Measurements from ENCODE around the gene TMED4. TPM values are rescaled to one million over a fixed set of nuclear protein-coding genes. Genes with fewer than 3 reads are reported as not detected.

The TMED4 gene
- total RNA-seq, 1 donor from 2014 or later = 90.7 TPM

DNA sequence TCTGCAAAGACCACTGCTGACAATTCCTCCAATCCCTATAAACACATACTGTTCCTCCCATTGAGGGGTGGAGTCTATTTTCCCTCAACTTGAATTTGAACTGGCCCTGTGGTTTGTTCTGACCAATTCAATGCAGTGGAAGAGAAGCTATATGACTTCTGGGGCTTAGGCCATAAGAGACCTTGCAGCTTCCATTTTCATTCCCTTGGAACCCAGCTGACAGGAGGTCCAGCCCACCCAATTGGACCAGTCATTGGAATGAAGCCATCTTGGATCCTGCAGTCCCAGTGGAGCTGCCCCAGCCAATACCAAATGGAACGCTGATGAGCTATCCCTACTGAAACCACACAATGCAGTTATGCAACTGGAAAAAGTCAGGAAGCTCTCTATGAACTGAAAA, 8.9 kb upstream of the TMED4 start:
- Mint-ChIP-seq H3K9me3 (ENCODE audit: unreplicated experiment) (no peaks in the 10 kb centered on the region), H3K36me3 (ENCODE audit: unreplicated experiment) (no peaks in the 10 kb centered on the region), H3K4me1 (ENCODE audit: low read depth, unreplicated experiment) (peaks cover 2% of the 10 kb centered on the region), H3K27me3 (ENCODE audit: unreplicated experiment) (peaks cover 3% of the 10 kb centered on the region), H3K27ac (ENCODE audit: unreplicated experiment) (no peak overlapping the region), H3K4me3 (ENCODE audit: unreplicated experiment) (no peak overlapping the region)
- TF ChIP-seq, protein P1, sequence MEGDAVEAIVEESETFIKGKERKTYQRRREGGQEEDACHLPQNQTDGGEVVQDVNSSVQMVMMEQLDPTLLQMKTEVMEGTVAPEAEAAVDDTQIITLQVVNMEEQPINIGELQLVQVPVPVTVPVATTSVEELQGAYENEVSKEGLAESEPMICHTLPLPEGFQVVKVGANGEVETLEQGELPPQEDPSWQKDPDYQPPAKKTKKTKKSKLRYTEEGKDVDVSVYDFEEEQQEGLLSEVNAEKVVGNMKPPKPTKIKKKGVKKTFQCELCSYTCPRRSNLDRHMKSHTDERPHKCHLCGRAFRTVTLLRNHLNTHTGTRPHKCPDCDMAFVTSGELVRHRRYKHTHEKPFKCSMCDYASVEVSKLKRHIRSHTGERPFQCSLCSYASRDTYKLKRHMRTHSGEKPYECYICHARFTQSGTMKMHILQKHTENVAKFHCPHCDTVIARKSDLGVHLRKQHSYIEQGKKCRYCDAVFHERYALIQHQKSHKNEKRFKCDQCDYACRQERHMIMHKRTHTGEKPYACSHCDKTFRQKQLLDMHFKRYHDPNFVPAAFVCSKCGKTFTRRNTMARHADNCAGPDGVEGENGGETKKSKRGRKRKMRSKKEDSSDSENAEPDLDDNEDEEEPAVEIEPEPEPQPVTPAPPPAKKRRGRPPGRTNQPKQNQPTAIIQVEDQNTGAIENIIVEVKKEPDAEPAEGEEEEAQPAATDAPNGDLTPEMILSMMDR (IDR thresholded peaks at IDR 0.05; ENCODE audit: partially characterized antibody, unreplicated experiment) = no peak
- no peak for DNase-seq

DNA sequence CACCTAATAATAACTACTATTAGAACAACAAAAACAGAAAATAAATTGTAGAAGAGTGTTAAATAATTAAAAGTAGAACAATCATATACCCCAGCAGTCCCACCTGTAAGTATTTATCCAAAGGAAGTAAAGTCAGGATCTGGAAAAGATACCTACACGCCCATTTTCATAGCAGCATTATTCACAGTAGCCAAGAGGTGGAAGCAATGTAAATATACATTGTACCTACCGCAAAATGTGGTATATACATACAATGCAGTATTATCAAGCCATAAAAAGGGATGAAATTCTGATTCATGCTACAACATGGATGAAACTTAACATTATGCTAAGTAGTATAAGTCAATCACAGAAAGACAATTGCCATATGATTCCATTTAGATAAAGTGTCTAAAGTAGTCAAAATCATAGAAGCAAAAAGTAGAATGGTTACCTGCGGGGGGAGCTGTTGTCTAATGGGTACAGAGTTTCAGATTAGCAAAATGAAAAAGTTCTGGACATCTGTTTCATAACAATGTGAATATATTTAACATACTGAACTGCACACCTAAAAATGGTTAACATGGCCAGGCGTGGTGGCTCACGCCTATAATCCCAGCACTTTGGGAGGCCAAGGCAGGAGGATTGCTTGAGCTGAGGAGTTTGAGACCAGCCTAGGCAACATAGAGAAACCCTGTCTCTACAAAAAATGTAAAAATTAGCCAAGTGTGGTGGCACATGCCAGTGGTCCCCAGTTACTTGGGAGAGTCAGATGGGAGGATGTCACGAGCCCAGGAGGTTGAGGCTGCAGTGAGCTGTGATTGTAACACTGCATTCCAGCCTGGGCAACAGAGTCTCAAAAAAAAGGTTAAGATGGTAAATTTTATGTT, 6.0 kb upstream of the TMED4 start:
- Mint-ChIP-seq H3K27me3 (ENCODE audit: unreplicated experiment) (peaks cover 1% of the 10 kb centered on the region), H3K36me3 (ENCODE audit: unreplicated experiment) (no peaks in the 10 kb centered on the region), H3K27ac (ENCODE audit: unreplicated experiment) (peak overlapping the region; percentile 53), H3K9me3 (ENCODE audit: unreplicated experiment) (peaks cover 4% of the 10 kb centered on the region), H3K4me1 (ENCODE audit: low read depth, unreplicated experiment) (peaks cover 2% of the 10 kb centered on the region), H3K4me3 (ENCODE audit: unreplicated experiment) (no peak overlapping the region)
- DNase-seq = no peak
- TF ChIP-seq, protein P1 (IDR thresholded peaks at IDR 0.05; ENCODE audit: partially characterized antibody, unreplicated experiment) = peak; percentile 15

DNA sequence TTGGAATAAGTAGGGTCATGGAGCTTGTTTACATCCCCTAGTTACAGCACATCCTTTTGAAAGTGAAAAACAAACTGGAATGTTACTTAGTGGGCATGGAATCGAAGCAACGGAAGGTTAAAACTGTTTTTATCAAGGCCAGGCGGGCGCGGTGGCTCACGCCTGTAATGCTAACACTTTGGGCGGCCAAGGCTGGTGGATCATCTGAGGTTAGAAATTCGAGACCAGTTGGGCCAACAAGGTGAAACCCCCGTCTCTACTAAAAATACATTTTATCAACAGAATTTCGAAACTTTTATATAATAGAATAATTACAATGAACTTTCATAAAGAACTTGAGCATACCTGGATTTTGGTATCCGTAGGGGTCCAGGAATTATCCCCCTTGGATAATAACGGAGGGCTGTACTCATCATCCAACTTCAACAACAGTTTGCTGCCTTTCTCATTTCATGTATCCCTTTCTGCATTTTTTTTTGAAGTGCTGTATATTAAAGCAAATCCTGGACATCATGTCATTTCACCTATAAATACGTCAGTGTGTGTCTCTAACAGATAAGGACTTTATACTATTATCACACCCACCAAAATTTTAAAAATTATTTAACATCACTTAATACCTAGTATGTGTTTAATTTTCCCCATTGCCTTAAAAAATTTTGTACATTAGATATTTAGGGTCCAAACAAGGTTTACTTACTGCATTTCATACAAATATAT, 1.3 kb upstream of the TMED4 start:
- Mint-ChIP-seq H3K4me3 (ENCODE audit: unreplicated experiment) (peak overlapping the region; percentile 93), H3K36me3 (ENCODE audit: unreplicated experiment) (no peaks in the 10 kb centered on the region), H3K27ac (ENCODE audit: unreplicated experiment) (peak overlapping the region; percentile 93), H3K9me3 (ENCODE audit: unreplicated experiment) (peaks cover 14% of the 10 kb centered on the region), H3K4me1 (ENCODE audit: low read depth, unreplicated experiment) (peaks cover 10% of the 10 kb centered on the region), H3K27me3 (ENCODE audit: unreplicated experiment) (peaks cover 7% of the 10 kb centered on the region)
- DNase-seq = no peak
- TF ChIP-seq, protein P1 (IDR thresholded peaks at IDR 0.05; ENCODE audit: partially characterized antibody, unreplicated experiment) = no peak

DNA sequence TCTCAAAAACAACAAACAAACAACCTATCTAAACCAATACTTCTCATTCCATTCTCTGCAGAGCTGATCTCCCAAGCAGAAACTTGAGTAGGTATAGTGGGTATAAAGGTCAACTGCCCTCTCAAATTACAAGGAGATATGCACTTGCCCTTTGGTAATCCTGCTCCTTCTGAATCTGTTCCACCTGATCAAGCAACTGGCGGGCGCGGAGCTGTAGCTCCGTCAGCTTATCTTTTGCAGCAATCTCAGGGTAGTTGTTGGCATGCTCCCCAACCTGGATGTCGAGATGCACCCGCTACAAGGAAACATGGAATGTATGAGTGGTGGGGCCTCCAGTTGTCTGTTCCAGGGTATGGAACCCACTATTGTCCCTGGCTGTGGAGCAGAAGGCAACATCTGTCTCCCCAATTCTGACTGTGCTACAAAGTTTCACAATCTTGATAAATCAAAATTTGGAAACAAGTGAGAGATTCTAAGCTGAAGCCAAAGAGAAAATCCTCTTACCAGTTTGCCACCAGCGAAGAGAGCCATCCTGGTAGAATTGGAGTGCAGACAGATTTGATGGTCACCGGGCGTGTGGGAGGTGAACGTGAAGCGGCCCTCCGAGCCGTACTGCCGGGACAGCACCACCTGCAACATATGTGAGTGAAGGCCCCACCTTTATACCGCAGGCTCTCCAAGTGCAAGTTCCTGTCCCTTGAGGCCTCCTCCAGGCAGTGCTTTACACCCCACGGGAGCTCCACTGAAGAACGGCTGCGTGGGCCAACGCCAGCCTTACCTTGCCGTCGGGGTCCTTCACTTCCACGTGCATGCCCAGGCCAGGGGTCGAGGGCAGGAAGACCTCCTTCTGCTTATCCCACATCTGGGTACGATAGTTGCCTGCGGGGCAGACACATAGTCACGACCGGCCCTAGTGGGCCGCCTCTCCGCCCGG, 819 bp downstream of the TMED4 start:
- peak; percentile 27 for DNase-seq
- TF ChIP-seq, protein P1 (IDR thresholded peaks at IDR 0.05; ENCODE audit: partially characterized antibody, unreplicated experiment) = no peak
- Mint-ChIP-seq H3K4me3 (ENCODE audit: unreplicated experiment) (peak overlapping the region; percentile 93), H3K27me3 (ENCODE audit: unreplicated experiment) (peaks cover 7% of the 10 kb centered on the region), H3K36me3 (ENCODE audit: unreplicated experiment) (no peaks in the 10 kb centered on the region), H3K9me3 (ENCODE audit: unreplicated experiment) (peaks cover 14% of the 10 kb centered on the region), H3K27ac (ENCODE audit: unreplicated experiment) (peak overlapping the region; percentile 93), H3K4me1 (ENCODE audit: low read depth, unreplicated experiment) (peaks cover 9% of the 10 kb centered on the region)

All from glutamatergic neuron (in vitro differentiated cells).